Esophagus (tissue), 2 donors: ENCODE results near the gene PHF1. TPM values are rescaled to one million over a fixed set of nuclear protein-coding genes. Genes with fewer than 3 reads are reported as not detected.

Experiments used
- H3K27ac ChIP-seq, 2 donors: one replicate each; pipeline ENCODE4 v1.5.1; 2013; ENCODE audit warnings: low read depth in 2 of 2, mild to moderate bottlenecking in 2 of 2, inconsistent platforms in 1 of 2, low read length in 1 of 2, moderate library complexity in 1 of 2
- H3K27me3 ChIP-seq, 2 donors: one replicate each; pipeline ENCODE4 v1.6.1; 2013; ENCODE audit warnings: low read length in 2 of 2, control low read depth in 1 of 2, mild to moderate bottlenecking in 1 of 2; ENCODE audit not compliant: insufficient read depth in 2 of 2, control insufficient read depth in 1 of 2
- H3K36me3 ChIP-seq, 2 donors: one replicate each; pipeline ENCODE4 v1.6.1; 2013; ENCODE audit warnings: low read length in 1 of 2; ENCODE audit not compliant: control insufficient read depth in 2 of 2, insufficient read depth in 2 of 2
- H3K4me1 ChIP-seq, 2 donors: one replicate each; pipeline ENCODE4 v1.6.1; 2013; ENCODE audit warnings: low read length in 1 of 2; ENCODE audit not compliant: control insufficient read depth in 2 of 2, insufficient read depth in 2 of 2
- H3K4me3 ChIP-seq, 2 donors: one replicate each; pipeline ENCODE4 v1.5.1; 2013; ENCODE audit warnings: low read length in 2 of 2, mild to moderate bottlenecking in 2 of 2, low read depth in 1 of 2, moderate library complexity in 1 of 2
- H3K9me3 ChIP-seq, 2 donors: one replicate each; pipeline ENCODE4 v1.6.1; 2013; ENCODE audit warnings: mild to moderate bottlenecking in 2 of 2, low read depth in 1 of 2, low read length in 1 of 2, moderate library complexity in 1 of 2; ENCODE audit not compliant: control insufficient read depth in 2 of 2, insufficient read depth in 1 of 2
- WGBS, 2 donors: extraction: QIAGEN DNeasy Blood & Tissue Kit; methylation state at CpG; one replicate each; pipeline ENCODE4 v1.1.7; 2013; 5-methylcytosine and 5-hydroxymethylcytosine counted together
- polyA plus RNA-seq, 2 donors: library from polyadenylated mRNA; stranded (reverse); fragments of 200-250 nt; gene quantifications; one replicate each; pipeline ENCODE4 v1.2.3, GENCODE V29; 2013
- donor health status: healthy with polysubstance abuse.
- donor health status: Bipolar disorder and iron deficiency.

Gene PHF1
- polyA plus RNA-seq, 2 donors, result 27.3 to 46.0 TPM

- H3K27ac ChIP-seq, result peak overlapping the region; percentile 92 to 94
- H3K27me3 ChIP-seq, result no peaks in the 10 kb centered on the region
- H3K9me3 ChIP-seq, result no peaks in the 10 kb centered on the region
- peaks cover 5 to 29% of the 10 kb centered on the region in 2 donors for H3K36me3 ChIP-seq
- 37 to 39% methylated on average over 12 of the region's 12 CpGs for WGBS, 2 donors
- H3K4me3 ChIP-seq, result peak overlapping the region; percentile 56 to 62
- peaks cover 3 to 9% of the 10 kb centered on the region in 2 donors for H3K4me1 ChIP-seq
Observed at GRCh38 chr6:33416386-33417127, 5.7 kb downstream of the PHF1 start.

- Histone ChIP-seq H3K36me3 (peaks cover 5 to 27% of the 10 kb centered on the region in 2 donors), H3K27me3 (no peaks in the 10 kb centered on the region), H3K4me3 (peak overlapping the region; percentile 56 to 62), H3K4me1 (peaks cover 0 to 9% of the 10 kb centered on the region in 2 donors), H3K9me3 (no peaks in the 10 kb centered on the region), H3K27ac (peak overlapping the region; percentile 92 to 94)
- 1% methylated on average over 25 of the region's 25 CpGs for WGBS, 2 donors
Observed at GRCh38 chr6:33417128-33417902, 6.5 kb downstream of the PHF1 start.

- peak within 1 kb of the TSS; percentile 93 to 94 for H3K27ac ChIP-seq
- H3K27me3 ChIP-seq, result no peaks in the 10 kb centered on the region
- peaks cover 5 to 21% of the 10 kb centered on the region in 2 donors for H3K36me3 ChIP-seq
- H3K4me1 ChIP-seq, result peaks cover 0 to 8% of the 10 kb centered on the region in 2 donors
- no peaks in the 10 kb centered on the region for H3K9me3 ChIP-seq
- peak within 1 kb of the TSS; percentile 56 to 62 for H3K4me3 ChIP-seq
- WGBS, 2 donors, result 0% methylated on average over 51 of the region's 51 CpGs
Observed at GRCh38 chr6:33417903-33418689, 7.3 kb downstream of the PHF1 start, which contains the start of gene CUTA. TSS of gene CUTA (minus strand) at chr6:33418107. CDS start at chr6:33418000, 107 bp downstream.

DNA sequence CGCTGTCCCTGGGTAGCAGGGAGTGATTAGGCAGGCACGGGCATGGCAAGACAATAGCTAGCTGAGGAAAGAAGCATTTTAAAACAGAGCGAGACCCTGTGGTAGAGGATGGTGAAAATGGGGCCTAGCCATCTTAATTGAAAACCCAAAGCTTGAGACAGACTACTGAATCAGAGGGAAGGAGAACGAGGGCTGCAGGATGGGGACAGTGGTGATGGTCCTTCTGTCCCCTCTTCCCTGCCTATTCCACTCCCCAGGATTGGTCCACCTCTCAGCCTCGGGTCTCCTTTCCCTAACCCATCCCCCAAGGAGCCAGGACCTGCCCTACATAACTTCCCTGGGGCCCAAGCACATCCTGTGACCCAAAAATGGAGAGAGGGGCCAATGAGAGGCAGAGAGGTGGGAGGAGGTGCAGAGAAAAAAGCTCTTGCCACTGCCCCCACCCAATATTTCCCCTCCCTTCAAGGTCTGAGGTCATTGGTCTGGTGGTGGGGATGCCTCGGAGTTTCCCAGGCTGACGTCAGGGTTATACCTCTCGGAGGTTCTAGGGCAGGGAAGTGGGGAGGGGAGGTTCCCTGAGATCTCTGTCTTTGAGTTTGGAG, 8.0 kb downstream of the PHF1 start:
- peak overlapping the region; percentile 34 to 42 for H3K4me3 ChIP-seq
- H3K4me1 ChIP-seq, result peaks cover 0 to 7% of the 10 kb centered on the region in 2 donors
- WGBS, 2 donors, result 35% methylated on average over 8 of the region's 8 CpGs
- no peaks in the 10 kb centered on the region for H3K27me3 ChIP-seq
- peak overlapping the region; percentile 93 to 94 for H3K27ac ChIP-seq
- peaks cover 5 to 15% of the 10 kb centered on the region in 2 donors for H3K36me3 ChIP-seq
- no peaks in the 10 kb centered on the region for H3K9me3 ChIP-seq

DNA sequence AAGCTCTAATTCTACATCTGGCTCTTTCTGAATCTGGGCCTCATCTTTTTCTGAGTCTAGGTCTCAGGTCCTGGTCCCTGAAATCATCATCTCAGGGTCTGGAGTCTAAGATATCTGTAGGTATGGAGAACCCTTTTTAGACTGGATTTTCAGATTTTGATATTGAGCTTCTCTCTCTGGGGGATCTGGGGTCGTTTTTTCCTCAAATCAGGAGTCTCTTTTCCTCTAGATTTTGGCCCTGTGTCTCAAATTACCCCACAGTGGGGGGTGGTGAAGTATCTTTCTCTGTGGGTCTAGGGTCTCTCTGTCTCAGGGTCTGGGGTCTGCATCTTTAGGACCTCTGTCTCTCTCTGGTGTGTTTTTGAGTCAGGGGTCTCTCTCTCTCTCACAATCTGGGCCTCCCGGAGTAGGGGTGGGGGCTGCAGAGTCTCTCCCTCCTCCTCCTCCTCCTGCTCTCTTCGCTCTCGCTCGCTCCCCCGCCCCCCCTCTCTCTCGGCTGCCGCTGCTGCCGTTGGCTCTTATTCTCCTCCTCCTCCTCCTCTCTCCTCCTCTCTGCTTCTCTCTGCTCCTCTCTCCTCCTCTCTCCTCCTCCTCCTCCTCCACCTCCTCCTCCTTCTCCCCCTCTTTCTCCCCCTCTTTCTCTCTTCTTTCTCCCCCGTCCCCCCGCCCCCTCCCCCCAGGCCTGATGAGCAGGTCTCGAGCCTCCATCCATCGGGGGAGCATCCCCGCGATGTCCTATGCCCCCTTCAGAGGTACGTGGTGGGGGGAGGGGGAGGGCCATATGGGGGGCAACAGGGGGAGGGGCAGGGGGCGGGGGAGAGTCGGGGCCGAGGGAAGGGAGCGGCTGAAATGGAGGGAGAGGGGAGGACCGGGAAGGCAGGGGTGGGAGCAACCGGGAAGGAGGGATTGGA, 9.0 kb downstream of the PHF1 start, which contains the start of gene SYNGAP1:
SYNGAP1 (plus strand) TSS at position 486 of the 911 bp plus-strand sequence; CDS start at position 686, 200 bp downstream.
- no peak within 1 kb of the TSS for H3K4me3 ChIP-seq
- 3 to 4% methylated on average over 19 to 21 of the region's 22 CpGs for WGBS, 2 donors

DNA sequence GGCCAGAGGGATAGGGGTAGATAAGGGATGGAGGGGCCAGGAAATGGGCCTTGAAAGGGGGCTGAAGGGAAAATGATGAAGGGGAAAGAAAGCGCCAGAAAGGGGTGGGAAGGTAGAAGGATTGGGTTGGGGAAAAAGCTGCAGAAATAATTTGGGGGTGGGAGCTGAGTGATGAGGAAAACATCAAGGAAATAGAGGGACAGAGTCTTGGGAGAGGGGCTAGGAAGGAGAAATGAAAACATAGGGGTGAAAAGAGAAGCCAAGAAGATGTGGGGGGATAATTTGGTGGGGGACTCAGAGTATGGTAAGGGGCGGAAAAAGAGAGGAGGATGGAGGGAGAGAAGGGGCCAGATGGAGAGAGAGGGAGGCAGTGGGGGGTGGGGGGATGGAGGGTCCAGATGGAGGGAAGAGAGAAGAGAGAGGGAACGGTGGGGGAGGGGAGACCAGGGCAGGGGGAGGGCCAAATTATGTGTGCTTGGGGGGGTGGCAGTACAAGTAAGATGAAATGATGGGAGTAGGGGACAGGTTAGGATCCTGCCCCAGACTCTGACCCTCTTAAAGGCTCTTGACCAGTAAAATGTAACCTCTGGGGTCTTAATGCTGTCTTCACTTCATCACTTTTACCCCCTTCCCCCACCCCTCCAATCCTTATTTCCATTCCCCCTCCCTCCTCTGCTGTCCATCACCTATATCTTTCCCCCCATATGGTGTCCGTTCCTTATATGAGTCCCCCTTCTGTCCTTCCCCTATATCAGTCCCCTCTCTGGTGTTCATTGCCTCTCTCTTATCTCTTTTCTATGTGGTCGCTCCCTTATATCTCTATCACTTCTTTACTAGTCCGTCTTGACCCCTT, 9.9 kb downstream of the PHF1 start:
- peaks cover under 1 to 3% of the 10 kb centered on the region in 2 donors for H3K36me3 ChIP-seq
- no peaks in the 10 kb centered on the region for H3K27me3 ChIP-seq
- H3K4me3 ChIP-seq, result no peak overlapping the region
- no peaks in the 10 kb centered on the region for H3K9me3 ChIP-seq
- H3K27ac ChIP-seq, result peak overlapping the region; percentile 23 to 61
- peaks cover 0 to 15% of the 10 kb centered on the region in 2 donors for H3K4me1 ChIP-seq
- WGBS, 2 donors, result 63 to 65% methylated on average over 6 of the region's 6 CpGs

More for the DNA sequence above, 9.0 kb downstream of the PHF1 start, which contains the start of gene SYNGAP1:
- Histone ChIP-seq H3K27me3 (no peaks in the 10 kb centered on the region), H3K36me3 (peaks cover 5 to 8% of the 10 kb centered on the region in 2 donors), H3K27ac (peak within 1 kb of the TSS; percentile 61 to 94), H3K9me3 (no peaks in the 10 kb centered on the region), H3K4me1 (peaks cover 0 to 11% of the 10 kb centered on the region in 2 donors)

DNA sequence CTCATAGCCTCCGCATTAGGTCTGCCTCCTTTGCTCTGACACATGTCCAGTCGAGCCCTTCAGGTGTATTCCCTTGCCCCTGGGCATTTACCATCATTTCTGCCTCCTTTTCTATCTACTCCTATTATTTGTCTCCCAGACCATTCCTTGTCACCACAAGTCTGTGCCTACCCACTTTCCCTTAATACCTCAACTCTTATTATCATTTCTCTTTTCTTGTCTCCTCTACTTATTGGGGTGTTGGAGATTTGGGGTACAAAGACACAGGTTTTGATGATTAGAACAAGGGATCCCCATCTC, 10.5 kb downstream of the PHF1 start:
- Histone ChIP-seq H3K9me3 (no peaks in the 10 kb centered on the region), H3K27me3 (no peaks in the 10 kb centered on the region), H3K27ac (no peak overlapping the region), H3K36me3 (no peaks in the 10 kb centered on the region), H3K4me3 (no peak overlapping the region), H3K4me1 (peaks cover 0 to 15% of the 10 kb centered on the region in 2 donors)
- 72 to 80% methylated on average over 2 of the region's 2 CpGs for WGBS, 2 donors

DNA sequence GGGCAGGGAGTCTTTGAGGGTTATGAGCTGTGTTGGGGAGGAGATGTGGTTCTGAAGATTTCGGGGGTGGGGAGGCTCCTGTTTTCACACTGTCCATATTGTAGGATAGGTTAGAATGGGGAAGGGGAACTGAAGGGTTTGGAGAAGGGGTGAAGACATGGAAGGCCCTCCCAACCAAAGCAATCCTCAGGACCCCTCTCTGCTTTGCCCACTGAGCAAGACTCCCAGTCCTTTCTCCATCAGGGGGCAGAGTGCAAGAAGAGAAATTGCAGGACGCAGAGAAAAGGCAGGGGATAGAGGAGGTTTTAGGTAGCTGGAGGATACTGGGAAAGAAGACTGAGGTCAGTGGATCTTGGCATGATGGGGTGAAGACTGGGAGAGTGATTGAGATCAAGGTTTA, 13.0 kb downstream of the PHF1 start:
- Histone ChIP-seq H3K36me3 (no peaks in the 10 kb centered on the region), H3K27ac (no peak overlapping the region), H3K4me1 (peaks cover 2 to 16% of the 10 kb centered on the region in 2 donors), H3K4me3 (no peak overlapping the region), H3K9me3 (no peaks in the 10 kb centered on the region), H3K27me3 (no peaks in the 10 kb centered on the region)
- WGBS, 2 donors, result 89 to 94% methylated on average over 2 of the region's 2 CpGs
